NCI-H128 (cell line): Measurements from ENCODE around the gene TMIGD2.
"Not testable (repeated sequence)": the region's sequence is repeated elsewhere in the genome, so short reads cannot be mapped to it uniquely, and the experiment has no call there.

Source experiments
- DNase-seq: peaks from one replicate; lab custom pipeline; 2025; ENCODE audit not compliant: unreplicated experiment; lab: John Stamatoyannopoulos, UW

TMIGD2 gene

GRCh38 chr19:4267901-4268815 lies 34.0 kb downstream of the TMIGD2 start:
- DNase-seq, result no peak

GRCh38 chr19:4267101-4267900 lies 34.9 kb downstream of the TMIGD2 start:
- DNase-seq, result no peak

- DNase-seq, result no peak
These were observed 35.8 kb downstream of the TMIGD2 start for GRCh38 chr19:4266253-4267000.

- DNase-seq, result no peak
These were observed 37.4 kb downstream of the TMIGD2 start for GRCh38 chr19:4264812-4265211.

GRCh38 chr19:4260613-4261191 lies 41.5 kb downstream of the TMIGD2 start:
- DNase-seq, result no peak

GRCh38 chr19:4258181-4258580 lies 44.0 kb downstream of the TMIGD2 start:
- DNase-seq, result no peak

- DNase-seq, result no peak
These were observed 45.2 kb downstream of the TMIGD2 start for GRCh38 chr19:4257025-4257424.

- no peak for DNase-seq
These were observed 45.6 kb downstream of the TMIGD2 start for GRCh38 chr19:4256563-4256962.

- peak; percentile 97 for DNase-seq
These were observed 55.2 kb downstream of the TMIGD2 start, which contains the start of gene YJU2 for GRCh38 chr19:4246767-4247593. TSS of gene YJU2 (plus strand) at chr19:4247080. CDS start at chr19:4247147, 67 bp downstream.

- DNase-seq, result not testable (repeated sequence)
These were observed 56.3 kb downstream of the TMIGD2 start for GRCh38 chr19:4245938-4246337.
